Lower leg skin (tissue), 4 donors: ENCODE results near the gene SYT1. TPM values are rescaled to one million over a fixed set of nuclear protein-coding genes. Genes with fewer than 3 reads are reported as not detected.

ENCODE experiments used
- DNase-seq, 2 donors: peaks; one replicate each; pipeline ENCODE4 v3.0.0-alpha.2; 2019; ENCODE audit warnings: low spot score in 2 of 2
- H3K4me3 ChIP-seq: fragments of 200-600 bp; sonication (generic); 2 replicates; pipeline ENCODE4 v1.5.1; 2017; ENCODE audit warnings: mild to moderate bottlenecking, low read depth; ENCODE audit not compliant: poor library complexity, severe bottlenecking
- CTCF ChIP-seq, 3 donors: fragments of 450-650 bp; IDR thresholded peaks; one replicate each; pipeline ENCODE4 v1.5.1; 2016; ENCODE audit warnings: antibody characterized with exemption in 3 of 3, mild to moderate bottlenecking in 3 of 3, moderate library complexity in 2 of 3
- POLR2A ChIP-seq, 2 donors: fragments of 450-650 bp; IDR thresholded peaks; one replicate each; pipeline ENCODE4 v1.6.1; 2016 to 2017; ENCODE audit warnings: antibody characterized with exemption in 2 of 2, mild to moderate bottlenecking in 1 of 2, moderate library complexity in 1 of 2
- WGBS, 2 donors: methylation state at CpG; one replicate each; pipeline ENCODE4 v1.1.5; 2018; 5-methylcytosine and 5-hydroxymethylcytosine counted together
- intact Hi-C: fragments of 100-400 bp; cut with DNase I; formaldehyde crosslinking; loops from one replicate; pipeline ENCODE4 v1.15.0; 2023; ENCODE audit warnings: low total_unique reads
- total RNA-seq, 4 donors: library from RNA; depleted of rRNA; stranded (reverse); fragments of >200 nt; gene quantifications; one replicate each; pipeline ENCODE4 v1.1.0, GENCODE V29; 2016

SYT1 gene
- total RNA-seq, 4 donors from 2014 or later: 0.15 to 0.49 (median 0.29) TPM

GRCh38 chr12:79012636-79013035 lies 148.1 kb downstream of the SYT1 start:
- no peak for DNase-seq
- WGBS, 2 donors: 67 to 79% methylated on average over 3 of the region's 3 CpGs
- intact Hi-C loops: no loop called here
- no peak overlapping the region for H3K4me3 ChIP-seq
- TF ChIP-seq POLR2A (IDR thresholded peaks at IDR 0.05) (no peak), CTCF (IDR thresholded peaks at IDR 0.05) (no peak)

- 50% methylated on average over 2 of the region's 2 CpGs for WGBS, 2 donors
- H3K4me3 ChIP-seq: no peak overlapping the region
- TF ChIP-seq CTCF (IDR thresholded peaks at IDR 0.05): no peak
- TF ChIP-seq POLR2A (IDR thresholded peaks at IDR 0.05): no peak
- intact Hi-C loops: no loop called here
- DNase-seq: no peak
Measured at GRCh38 chr12:79016181-79016580, 151.6 kb downstream of the SYT1 start.

GRCh38 chr12:79019672-79020071 lies 155.1 kb downstream of the SYT1 start:
- no peak overlapping the region for H3K4me3 ChIP-seq
- 33 to 35% methylated on average over 1 of the region's 1 CpG for WGBS, 2 donors
- intact Hi-C loops: no loop called here
- no peak for DNase-seq
- no peak for TF ChIP-seq CTCF (IDR thresholded peaks at IDR 0.05)
- TF ChIP-seq POLR2A (IDR thresholded peaks at IDR 0.05): no peak

- no peak for TF ChIP-seq POLR2A (IDR thresholded peaks at IDR 0.05)
- no peak for TF ChIP-seq CTCF (IDR thresholded peaks at IDR 0.05)
- intact Hi-C loops: no loop called here
- no peak overlapping the region for H3K4me3 ChIP-seq
- no peak for DNase-seq
- WGBS, 2 donors: 56 to 69% methylated on average over 1 of the region's 1 CpG
Measured at GRCh38 chr12:79020106-79020505, 155.5 kb downstream of the SYT1 start.

- H3K4me3 ChIP-seq: no peak overlapping the region
- intact Hi-C loops: no loop called here
- no peak for DNase-seq
- TF ChIP-seq POLR2A (IDR thresholded peaks at IDR 0.05): no peak
- no peak for TF ChIP-seq CTCF (IDR thresholded peaks at IDR 0.05)
Measured at GRCh38 chr12:79021021-79021420, 156.4 kb downstream of the SYT1 start.

GRCh38 chr12:79023261-79023660 lies 158.7 kb downstream of the SYT1 start:
- intact Hi-C loops: no loop called here
- H3K4me3 ChIP-seq: no peak overlapping the region
- WGBS, 2 donors: 50 to 54% methylated on average over 1 of the region's 1 CpG
- DNase-seq: no peak
- TF ChIP-seq POLR2A (IDR thresholded peaks at IDR 0.05) (no peak), CTCF (IDR thresholded peaks at IDR 0.05) (no peak)
